Stimulated activated CD8-positive, alpha-beta memory T cell treated with anti-CD3 and anti-CD28 coated beads, Interleukin-15, amount 100 ng/mL, for 1 hour (primary cell): ENCODE results near the gene ITPRIP.

Experiments used
- DNase-seq: peaks from one replicate; pipeline ENCODE4 v3.0.0-alpha.2; 2020; ENCODE audit warnings: low read depth

The ITPRIP gene

GRCh38 chr10:104308439-104308903 is 29.8 kb downstream of the ITPRIP start:
- DNase-seq = no peak

- DNase-seq = no peak
Measured at GRCh38 chr10:104307576-104308438, 30.5 kb downstream of the ITPRIP start.

GRCh38 chr10:104306897-104307296 is 31.4 kb downstream of the ITPRIP start:
- DNase-seq = no peak

- DNase-seq = no peak
Measured at GRCh38 chr10:104304927-104305326, 33.3 kb downstream of the ITPRIP start.

- DNase-seq = no peak
Measured at GRCh38 chr10:104304356-104304745, 33.9 kb downstream of the ITPRIP start.

GRCh38 chr10:104303594-104304355 is 34.5 kb downstream of the ITPRIP start:
- no peak for DNase-seq

- no peak for DNase-seq
Measured at GRCh38 chr10:104301907-104302690, 36.2 kb downstream of the ITPRIP start.

- DNase-seq = no peak
Measured at GRCh38 chr10:104300736-104301292, 37.5 kb downstream of the ITPRIP start.

GRCh38 chr10:104300002-104300735 is 38.1 kb downstream of the ITPRIP start:
- no peak for DNase-seq

GRCh38 chr10:104299031-104299904 is 39.0 kb downstream of the ITPRIP start:
- no peak for DNase-seq

GRCh38 chr10:104297697-104298660 is 40.3 kb downstream of the ITPRIP start:
- no peak for DNase-seq

- no peak for DNase-seq
Measured at GRCh38 chr10:104296687-104297436, 41.4 kb downstream of the ITPRIP start.

- no peak for DNase-seq
Measured at GRCh38 chr10:104293781-104294321, 44.4 kb downstream of the ITPRIP start.

- DNase-seq = no peak
Measured at GRCh38 chr10:104293011-104293410, 45.3 kb downstream of the ITPRIP start.

- peak; percentile 79 for DNase-seq
Measured at GRCh38 chr10:104291439-104291951, 46.8 kb downstream of the ITPRIP start.

- DNase-seq = no peak
Measured at GRCh38 chr10:104288355-104288754, 49.9 kb downstream of the ITPRIP start.

GRCh38 chr10:104286939-104287338 is 51.3 kb downstream of the ITPRIP start:
- DNase-seq = no peak

GRCh38 chr10:104284846-104285245 is 53.4 kb downstream of the ITPRIP start:
- no peak for DNase-seq
